ENCODE data around the gene TBC1D5.

TBC1D5 gene

GRCh38 chr3:17320266-17320665, 422.2 kb downstream of the TBC1D5 start:
- TF ChIP-seq POLR2AphosphoS5 (IDR thresholded peaks at IDR 0.05; ENCODE audit: low read depth, low read length) (no peak), TAF1 (IDR thresholded peaks at IDR 0.05; ENCODE audit: borderline replicate concordance, insufficient read depth, low read length) (no peak), SIN3A (IDR thresholded peaks at IDR 0.05; ENCODE audit: borderline replicate concordance, insufficient read depth, low read length) (no peak), FOXP2 (optimal IDR thresholded peaks at IDR 0.05; ENCODE audit: borderline replicate concordance, extremely low read depth, extremely low read length, insufficient read depth) (no peak), REST (IDR thresholded peaks at IDR 0.05; ENCODE audit: insufficient read depth in 1 of 2, low read depth in 2 of 2, low read length in 2 of 2) (no peak)

DNA sequence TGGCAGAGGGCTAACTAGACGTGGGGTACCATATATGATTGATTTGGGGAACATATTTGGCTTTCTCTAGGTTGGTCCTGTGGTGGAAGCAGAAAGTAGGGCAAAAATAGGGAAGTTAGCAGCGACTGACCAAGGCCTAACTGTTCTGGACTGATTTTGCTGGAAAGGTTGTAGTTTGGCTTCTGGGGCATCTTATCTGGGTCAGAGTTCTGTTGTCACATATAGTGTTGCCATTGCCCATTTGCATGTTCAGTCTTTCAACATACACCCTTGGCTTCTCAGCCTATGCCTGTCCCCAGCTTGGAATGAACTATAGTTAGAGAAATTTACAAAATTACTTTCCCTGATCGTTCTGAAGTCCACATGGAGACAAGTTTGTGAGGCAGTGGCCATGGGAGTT, 426.5 kb downstream of the TBC1D5 start:
- TF ChIP-seq TAF1 (IDR thresholded peaks at IDR 0.05; ENCODE audit: borderline replicate concordance, insufficient read depth, low read length): no peak
- no peak for TF ChIP-seq REST (IDR thresholded peaks at IDR 0.05; ENCODE audit: insufficient read depth in 1 of 2, low read depth in 2 of 2, low read length in 2 of 2)
- TF ChIP-seq SIN3A (IDR thresholded peaks at IDR 0.05; ENCODE audit: borderline replicate concordance, insufficient read depth, low read length): no peak
- TF ChIP-seq FOXP2 (optimal IDR thresholded peaks at IDR 0.05; ENCODE audit: borderline replicate concordance, extremely low read depth, extremely low read length, insufficient read depth): no peak
- TF ChIP-seq POLR2AphosphoS5 (IDR thresholded peaks at IDR 0.05; ENCODE audit: low read depth, low read length): no peak

GRCh38 chr3:17314171-17314570, 428.3 kb downstream of the TBC1D5 start:
- TF ChIP-seq TAF1 (IDR thresholded peaks at IDR 0.05; ENCODE audit: borderline replicate concordance, insufficient read depth, low read length): no peak
- TF ChIP-seq REST (IDR thresholded peaks at IDR 0.05; ENCODE audit: insufficient read depth in 1 of 2, low read depth in 2 of 2, low read length in 2 of 2): no peak
- TF ChIP-seq FOXP2 (optimal IDR thresholded peaks at IDR 0.05; ENCODE audit: borderline replicate concordance, extremely low read depth, extremely low read length, insufficient read depth): no peak
- TF ChIP-seq SIN3A (IDR thresholded peaks at IDR 0.05; ENCODE audit: borderline replicate concordance, insufficient read depth, low read length): no peak
- no peak for TF ChIP-seq POLR2AphosphoS5 (IDR thresholded peaks at IDR 0.05; ENCODE audit: low read depth, low read length)

- TF ChIP-seq REST (IDR thresholded peaks at IDR 0.05; ENCODE audit: insufficient read depth in 1 of 2, low read depth in 2 of 2, low read length in 2 of 2) (no peak), SIN3A (IDR thresholded peaks at IDR 0.05; ENCODE audit: borderline replicate concordance, insufficient read depth, low read length) (no peak), POLR2AphosphoS5 (IDR thresholded peaks at IDR 0.05; ENCODE audit: low read depth, low read length) (no peak), FOXP2 (optimal IDR thresholded peaks at IDR 0.05; ENCODE audit: borderline replicate concordance, extremely low read depth, extremely low read length, insufficient read depth) (no peak), TAF1 (IDR thresholded peaks at IDR 0.05; ENCODE audit: borderline replicate concordance, insufficient read depth, low read length) (no peak)
Measured at GRCh38 chr3:17313746-17314145, 428.7 kb downstream of the TBC1D5 start.

GRCh38 chr3:17310983-17311382, 431.4 kb downstream of the TBC1D5 start:
- TF ChIP-seq SIN3A (IDR thresholded peaks at IDR 0.05; ENCODE audit: borderline replicate concordance, insufficient read depth, low read length) (no peak), TAF1 (IDR thresholded peaks at IDR 0.05; ENCODE audit: borderline replicate concordance, insufficient read depth, low read length) (no peak), REST (IDR thresholded peaks at IDR 0.05; ENCODE audit: insufficient read depth in 1 of 2, low read depth in 2 of 2, low read length in 2 of 2) (no peak), FOXP2 (optimal IDR thresholded peaks at IDR 0.05; ENCODE audit: borderline replicate concordance, extremely low read depth, extremely low read length, insufficient read depth) (no peak), POLR2AphosphoS5 (IDR thresholded peaks at IDR 0.05; ENCODE audit: low read depth, low read length) (no peak)

Data from PFSK-1 (cell line).